Stimulated activated CD4-positive, alpha-beta T cell treated with anti-CD3 and anti-CD28 coated beads, Interleukin-4, amount 100 ng/mL, for 48 hours (primary cell): Measurements from ENCODE around the gene ATP6V0D1.
"Not testable (repeated sequence)": the region's sequence is repeated elsewhere in the genome, so short reads cannot be mapped to it uniquely, and the experiment has no call there.

Experiments
- DNase-seq, 2 donors: peaks; one replicate each; pipeline ENCODE4 v3.0.0-alpha.2; 2020; ENCODE audit warnings: low read depth in 2 of 2

Gene ATP6V0D1

DNA sequence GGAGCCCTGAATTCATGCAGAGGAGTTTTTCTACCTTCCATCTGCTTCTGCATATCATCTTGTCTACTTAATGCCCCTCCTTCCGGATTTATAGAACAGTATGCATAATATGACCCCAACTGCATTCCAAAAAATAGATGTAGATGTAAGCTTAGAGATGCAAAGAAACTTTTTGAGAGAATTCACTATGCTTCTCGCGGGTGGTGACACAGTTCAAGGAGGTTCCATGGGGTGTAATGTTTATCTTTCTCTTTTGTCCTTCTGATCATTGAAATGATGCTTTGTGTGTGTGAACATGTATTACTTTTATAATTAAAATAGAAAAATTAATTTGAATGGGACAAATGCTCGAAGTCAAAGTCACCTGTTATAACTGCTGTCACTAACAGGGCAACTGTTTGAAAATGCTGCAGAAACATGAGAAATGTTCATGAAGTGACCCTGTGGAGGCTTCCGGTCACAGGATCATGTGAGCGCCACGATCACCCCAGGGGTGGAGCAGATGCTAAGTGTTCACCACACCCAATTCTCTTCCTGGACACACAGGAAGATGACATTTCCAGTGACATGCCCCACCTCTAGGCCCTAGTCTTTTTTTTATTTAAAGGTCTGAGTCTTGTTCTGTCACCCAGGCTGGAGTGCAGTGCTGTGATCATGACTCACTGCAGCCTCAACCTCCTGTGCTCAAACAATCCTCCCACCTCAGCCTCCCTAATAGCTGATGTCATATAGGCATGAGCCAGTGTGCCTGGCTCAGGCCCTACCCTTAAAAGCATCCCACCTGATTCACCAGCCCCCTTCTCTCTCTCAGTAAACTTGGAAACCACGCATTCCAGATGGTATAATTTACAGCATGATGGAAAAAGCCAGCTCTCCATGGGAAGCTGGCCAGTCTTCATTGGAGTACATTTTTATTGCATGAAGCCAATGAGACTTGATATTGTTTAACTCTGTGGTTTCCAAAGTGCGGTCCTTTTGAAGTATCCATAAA, 23.4 kb upstream of the ATP6V0D1 start:
- DNase-seq, result no peak

DNA sequence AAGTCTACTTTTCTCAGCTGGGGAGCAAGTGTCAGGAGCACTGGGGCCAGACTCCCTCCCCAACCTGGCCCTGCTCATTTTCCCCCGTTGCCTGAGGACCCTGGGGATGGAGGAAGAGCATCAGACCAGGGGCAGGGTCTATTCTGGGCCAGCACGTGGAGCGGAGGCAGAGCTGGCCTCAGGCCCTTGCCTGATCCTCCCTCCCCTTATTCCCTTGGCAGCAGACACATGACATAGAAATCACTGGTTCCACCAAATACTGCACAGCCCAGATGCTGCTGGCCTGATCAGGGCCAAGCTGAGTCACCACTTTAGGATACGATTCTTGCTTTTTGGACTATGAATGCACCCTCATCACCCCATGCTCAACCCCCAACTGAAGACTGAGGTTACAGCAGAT, 18.1 kb upstream of the ATP6V0D1 start:
- no peak for DNase-seq

DNA sequence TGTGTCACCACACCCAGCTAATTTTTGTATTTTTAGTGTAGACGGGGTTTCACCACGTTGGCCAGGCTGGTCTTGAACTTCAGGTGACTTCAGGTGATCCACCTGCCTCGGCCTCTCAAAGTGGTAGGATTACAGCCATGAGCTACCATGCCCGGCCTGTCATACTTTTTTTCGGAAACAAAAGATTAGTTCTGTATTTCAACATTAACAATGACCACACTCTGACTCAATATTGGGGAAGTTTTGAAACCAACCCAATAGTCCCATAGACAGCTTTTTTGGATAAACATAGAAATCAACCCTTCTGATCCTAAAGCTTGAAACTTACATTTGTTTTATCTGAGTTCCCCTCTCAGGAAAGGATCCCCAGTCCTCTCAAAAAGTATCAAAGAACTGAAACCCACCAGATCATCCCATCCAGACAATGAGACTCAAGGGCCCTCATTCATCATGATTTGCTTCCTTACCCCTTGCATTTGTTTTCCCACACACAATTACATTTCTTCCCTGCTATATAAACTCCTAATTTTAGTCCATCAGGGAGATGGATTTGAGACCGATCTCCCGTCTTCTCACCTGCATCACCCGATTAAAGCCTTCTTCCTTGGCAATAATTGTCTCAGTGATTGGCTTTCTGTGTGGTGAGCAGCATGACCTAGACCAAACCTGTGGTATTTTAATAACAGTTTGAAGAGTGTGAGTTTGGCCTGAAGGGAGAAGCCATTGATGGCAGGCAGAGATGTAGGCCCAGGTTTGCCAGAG, 9.6 kb upstream of the ATP6V0D1 start:
- DNase-seq, result no peak

DNA sequence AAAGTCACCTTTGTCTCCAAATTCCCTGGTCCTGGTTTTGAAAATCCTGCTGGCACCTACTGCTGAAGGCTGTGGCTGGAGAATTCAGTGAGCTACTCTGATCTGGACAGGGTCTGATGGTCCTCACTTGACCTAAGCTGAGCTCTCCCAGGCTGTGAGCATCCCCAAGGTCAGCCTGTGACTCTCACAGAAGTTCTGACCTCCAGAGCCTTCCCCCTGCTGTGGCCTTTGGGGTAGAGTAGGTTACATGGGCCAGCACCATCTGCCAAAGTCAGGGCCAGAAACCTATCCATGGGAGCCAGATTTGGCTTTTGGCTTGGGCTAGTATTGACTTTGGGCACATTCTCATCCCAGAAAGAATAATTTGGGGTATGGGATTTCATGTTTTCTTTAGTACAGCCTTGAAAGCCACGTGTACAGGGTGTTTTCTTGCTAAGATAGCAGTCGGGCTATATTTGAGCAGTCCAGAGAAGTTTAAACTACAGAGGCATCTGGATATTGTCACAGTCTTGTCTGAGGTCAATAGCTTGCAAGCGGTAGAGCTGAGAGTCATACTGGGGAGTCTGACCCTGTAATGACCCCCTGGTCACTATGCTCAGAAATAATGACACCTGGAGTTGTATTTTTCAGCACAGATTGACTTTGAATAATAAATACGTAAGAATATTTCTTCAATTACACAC, 8.6 kb upstream of the ATP6V0D1 start:
- no peak for DNase-seq

DNA sequence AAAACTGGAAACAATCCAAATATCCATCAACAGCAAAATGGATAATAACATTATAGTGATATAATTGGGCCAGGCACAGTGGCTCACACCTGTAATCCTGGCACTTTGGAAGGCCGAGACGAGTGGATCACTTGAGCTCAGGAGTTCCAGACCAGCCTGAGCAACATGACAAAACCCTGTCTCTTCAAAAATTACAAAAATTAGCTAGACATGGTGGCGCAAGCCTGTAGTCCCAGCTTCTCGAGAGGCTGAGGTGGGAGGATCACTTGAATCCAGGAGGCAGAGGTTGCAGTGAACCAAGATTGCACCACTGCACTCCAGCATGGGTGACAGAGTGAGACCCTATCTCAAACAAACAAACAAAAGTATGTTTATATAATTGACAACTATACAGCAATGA, 6.6 kb upstream of the ATP6V0D1 start:
- DNase-seq, result not testable (repeated sequence)

DNA sequence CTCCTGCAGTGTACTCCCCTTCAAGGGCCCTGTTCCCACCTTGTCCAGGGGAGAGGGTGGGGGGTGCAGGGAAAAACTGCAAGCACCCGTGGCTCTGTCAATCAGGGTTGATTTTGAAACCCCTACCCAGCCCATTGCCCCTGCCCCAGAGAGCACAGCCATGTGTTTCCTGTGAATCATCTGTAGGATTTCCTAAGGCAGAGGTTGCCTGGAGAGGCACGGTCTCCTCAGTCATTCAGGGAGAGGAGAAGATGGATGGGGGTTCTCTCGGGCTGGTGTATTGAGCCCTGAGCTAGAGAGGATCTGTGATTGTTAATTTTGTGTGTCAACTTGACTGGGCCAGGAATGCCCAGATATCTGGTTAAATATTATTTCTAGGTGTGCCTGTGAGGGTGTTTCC, 5.8 kb upstream of the ATP6V0D1 start:
- DNase-seq, result no peak

DNA sequence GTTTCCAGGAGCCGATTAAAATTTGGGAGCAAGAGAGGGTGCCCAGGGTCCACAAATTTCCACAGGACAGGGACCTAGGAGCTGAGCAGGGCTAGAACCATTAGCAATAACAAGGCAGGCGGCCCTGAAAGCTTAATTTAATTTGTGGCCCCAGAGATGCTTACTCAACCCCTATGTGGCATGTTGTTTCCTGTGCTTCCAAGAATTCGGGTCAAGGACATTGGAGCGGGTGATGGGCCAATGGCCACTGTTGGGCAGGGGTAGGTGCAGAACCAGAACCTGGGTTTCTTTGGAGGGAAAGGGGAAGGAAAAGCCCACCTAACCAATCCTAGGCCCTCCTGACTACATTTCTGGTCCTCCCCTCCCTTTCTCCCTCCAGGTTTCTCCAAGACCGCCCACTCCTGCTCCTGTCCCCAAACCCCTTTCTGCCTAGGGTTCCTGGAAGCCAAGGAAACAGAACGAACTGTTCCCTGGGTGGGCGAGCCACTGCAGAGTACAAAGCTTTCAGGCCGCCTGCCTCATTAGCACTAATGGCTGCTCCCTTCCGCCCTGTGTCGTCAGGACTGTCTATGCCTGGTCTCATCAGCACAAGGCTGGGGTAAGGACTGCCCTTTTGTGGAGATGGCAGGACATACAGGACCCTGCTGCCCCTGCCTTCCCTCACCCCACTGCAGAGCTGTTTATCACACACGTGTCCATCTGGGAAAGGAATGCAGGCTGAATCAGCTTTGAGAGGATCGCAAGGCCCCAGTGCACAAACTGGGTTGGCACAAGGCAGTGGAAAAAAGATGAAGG, 3.0 kb upstream of the ATP6V0D1 start:
- no peak for DNase-seq

DNA sequence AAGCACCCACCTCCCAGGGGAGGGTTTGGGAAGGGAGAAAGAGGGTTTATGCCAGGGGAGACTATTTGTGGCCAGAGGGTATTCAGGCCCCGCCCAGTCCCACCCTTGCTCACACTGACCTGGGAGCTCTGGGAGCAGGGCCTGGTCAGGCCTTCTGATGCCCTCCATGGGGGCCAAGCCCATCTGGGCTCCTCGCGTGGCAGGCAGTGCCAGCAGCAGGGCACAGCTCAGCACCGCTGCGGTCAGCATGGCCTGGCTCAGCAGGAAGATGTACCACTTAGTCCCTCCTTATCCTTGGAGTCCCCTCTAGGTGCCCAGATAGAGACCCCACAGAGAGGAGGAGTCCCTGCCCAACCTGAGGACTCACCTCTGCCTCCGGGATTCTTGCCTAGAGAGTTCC, 2.2 kb upstream of the ATP6V0D1 start, which contains the start of gene AGRP:
Gene AGRP (minus strand): TSS at position 398 of the 400 bp plus-strand sequence. CDS start 149 bp downstream, at position 249.
- no peak for DNase-seq

DNA sequence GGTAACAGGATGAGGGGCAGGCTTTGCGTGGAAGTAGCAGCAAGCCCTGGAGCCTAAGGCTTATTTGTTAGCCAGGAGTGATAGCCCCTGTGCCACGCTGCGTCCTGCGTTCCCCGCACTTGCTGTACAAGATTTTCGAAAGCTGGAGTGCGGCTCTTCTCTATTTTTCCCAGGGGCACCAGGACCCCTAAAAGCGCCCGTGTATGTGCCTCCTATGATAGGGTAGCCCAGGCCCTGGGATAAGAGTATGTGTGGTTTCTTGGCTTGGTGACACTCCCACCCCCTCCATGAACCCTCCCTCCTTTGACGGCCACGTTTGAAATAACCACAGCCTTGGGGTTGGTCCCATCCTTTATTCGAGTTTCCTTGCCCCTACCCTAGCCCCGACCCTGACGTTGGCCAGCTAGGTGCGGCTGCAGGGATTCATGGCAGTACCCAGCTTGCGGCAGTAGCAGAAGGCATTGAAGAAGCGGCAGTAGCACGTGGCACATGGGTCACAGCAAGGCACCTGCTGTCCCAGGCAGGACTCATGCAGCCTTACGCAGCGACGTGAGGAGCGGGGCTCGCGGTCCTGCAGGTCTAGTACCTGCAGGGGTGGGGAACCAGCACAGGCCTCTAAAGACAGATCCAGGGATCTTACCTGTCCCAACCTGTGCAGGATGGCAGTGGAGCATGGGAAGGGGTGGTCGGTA, 1.4 kb upstream of the ATP6V0D1 start:
- no peak for DNase-seq

DNA sequence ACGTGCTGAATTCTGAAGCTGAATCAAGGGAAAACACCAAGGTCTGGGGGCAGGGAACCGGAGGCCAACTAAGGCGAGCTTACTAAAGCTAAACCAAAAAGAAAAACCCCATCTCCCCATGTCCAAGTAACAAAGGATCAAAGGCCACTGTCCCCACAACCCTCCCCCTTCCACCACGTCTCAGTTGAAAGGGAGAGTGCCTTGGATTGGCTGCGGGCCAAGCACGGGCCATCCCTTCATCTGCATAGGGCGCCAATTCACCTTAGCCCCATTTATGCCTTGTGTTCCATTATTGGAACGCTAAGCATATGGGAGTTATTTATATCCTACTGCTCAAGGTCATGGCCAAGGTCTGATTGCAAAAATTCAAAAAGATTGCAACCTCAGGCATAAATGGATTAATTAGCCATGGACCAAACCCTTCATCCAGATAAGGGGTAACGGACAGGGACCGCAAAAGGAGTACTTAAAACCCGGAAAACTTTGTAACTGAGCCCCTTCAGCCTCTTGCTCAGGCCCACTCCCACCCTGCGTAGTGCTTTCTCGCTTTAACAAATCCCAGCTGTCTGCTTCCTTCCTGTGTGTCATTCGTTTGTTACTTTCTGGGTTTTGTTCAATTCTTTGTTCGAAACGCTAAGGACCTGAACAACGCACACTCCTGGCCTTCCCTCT, 740 bp upstream of the ATP6V0D1 start:
- DNase-seq, result peak; percentile 43 to 45

DNA sequence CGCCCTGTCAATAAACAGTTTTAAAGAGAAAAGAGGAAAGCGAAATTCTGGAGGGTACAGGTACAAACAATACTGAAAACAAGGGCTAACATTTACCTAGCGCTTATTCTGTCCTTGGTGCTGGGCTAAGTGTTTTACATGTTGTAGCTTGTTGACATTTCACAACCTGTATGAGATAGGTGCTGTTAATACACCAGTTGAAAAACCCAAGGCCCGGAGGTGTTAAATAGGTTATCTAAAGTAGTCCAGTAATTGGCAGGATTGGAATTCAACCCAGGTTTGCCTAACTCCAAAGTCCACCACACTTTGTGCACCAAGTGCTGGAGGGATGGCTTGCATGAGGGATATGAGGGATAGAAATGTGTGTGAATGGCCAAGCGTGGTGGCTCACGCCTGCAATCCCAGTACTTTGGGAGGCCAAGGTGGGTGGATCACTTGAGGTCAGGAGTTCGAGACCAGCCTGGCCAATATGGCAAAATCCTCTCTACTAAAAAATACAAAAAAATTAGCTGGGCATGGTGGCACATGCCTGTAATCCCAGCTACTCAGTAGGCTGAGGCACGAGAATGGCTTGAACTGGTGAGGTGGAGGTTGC, 2.9 kb downstream of the ATP6V0D1 start:
- no peak for DNase-seq

DNA sequence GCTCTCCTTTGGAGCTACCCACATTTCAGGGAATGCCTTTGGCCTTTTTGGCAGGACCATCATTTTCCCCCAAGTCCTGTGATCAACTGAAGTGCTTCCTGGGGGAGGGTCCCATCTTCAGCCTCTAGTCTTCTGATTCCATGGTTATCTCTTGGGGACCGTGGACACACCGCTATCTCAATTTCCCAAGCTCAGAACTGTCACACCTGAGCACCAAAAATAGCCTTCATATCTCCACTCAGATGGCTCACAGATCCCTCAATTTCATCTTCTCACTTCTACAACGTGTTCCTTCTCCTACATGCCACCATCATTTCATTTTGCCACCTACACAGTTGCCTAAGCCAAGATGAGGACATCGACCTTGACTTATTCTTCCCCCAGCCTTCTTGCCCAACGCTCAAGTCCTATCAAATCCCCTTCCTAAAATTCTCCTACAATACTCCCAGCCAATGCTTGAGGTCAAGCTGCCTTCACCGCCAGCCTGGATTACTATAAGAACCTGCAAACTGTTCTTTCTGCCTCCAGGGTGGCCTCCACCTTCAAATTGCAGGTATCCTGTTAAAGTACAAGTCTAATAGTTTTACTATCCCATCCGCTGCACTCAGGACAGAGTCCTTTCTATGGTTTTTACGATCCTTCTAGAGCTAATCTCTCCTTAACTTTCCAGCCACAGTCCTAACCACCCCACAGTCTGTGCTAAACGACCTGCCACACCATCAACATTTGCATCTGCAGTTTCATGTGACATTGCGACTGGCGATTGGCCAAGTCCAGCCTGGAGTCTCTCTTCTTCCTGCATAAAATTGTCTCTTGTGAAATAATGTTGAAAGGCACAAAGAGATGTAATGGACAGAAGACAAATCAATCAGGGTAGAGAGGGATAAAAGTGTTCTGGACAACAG, 6.2 kb downstream of the ATP6V0D1 start:
- no peak for DNase-seq

DNA sequence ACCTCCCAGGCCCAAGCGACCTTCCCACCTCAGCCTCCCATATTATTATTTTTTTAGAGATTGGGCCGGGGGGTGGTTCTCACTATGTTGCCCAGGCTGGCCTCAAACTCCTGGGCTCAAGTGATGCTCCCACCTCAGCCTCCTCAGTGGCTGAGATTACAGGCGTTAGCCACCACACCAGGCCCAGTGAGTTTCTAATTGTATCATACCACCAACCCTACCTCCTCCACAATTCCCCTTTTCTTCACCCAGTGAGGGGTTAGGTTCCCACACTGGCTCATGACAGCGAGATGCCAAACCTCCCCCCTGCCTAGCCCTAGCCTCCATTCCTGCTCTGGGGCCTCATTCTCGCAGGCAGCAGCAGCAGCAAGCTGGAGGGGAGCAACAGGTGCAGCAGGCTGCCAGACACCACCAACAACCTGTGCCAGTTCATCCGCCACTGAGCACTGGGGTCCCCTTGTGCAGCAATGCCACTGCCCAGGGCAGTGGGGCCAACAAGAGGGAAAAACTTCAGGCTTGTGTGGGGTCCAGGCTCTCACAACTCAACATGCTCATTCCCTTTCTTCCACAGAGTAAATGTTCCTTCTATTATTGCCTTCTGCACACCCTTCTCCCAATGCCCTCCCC, 9.1 kb downstream of the ATP6V0D1 start:
- no peak for DNase-seq

DNA sequence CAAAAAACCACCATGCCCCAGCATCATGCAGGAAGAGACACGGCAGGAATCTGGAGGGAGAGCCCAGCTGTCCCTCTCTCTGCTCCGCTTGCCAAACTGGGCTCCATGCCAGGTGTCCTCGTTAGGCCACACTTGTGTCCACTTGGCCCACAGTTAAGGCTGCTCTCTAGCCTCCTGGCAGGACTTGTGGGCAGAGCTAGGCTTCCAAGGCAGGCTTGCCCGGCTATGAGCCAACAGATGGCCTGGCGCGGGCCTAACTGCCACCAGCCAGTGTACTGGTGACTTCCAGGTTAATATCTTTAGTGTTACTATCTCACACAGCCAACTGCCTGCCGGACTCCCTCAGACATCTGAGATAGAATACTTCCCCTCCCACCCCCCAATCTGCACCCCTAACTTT, 10.6 kb downstream of the ATP6V0D1 start:
- no peak for DNase-seq

DNA sequence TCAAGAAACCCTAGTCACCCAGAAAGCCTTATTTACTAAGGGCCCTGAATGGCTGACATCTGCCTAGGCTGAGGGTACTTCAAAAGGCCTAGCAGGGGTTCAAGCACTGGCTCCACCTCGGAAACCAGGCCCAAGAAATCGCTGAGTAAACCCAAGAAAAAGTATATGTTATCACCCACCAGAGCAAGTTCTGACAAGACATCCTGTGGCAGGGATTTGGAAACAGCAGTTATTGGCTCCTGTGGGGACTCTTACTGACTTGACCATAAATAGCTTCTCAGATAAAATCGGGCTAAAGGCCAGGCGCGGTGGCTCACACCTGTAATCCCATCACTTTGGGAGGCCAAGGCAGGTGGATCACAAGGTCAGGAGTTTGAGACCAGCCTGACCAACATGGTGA, 12.2 kb downstream of the ATP6V0D1 start:
- no peak for DNase-seq

DNA sequence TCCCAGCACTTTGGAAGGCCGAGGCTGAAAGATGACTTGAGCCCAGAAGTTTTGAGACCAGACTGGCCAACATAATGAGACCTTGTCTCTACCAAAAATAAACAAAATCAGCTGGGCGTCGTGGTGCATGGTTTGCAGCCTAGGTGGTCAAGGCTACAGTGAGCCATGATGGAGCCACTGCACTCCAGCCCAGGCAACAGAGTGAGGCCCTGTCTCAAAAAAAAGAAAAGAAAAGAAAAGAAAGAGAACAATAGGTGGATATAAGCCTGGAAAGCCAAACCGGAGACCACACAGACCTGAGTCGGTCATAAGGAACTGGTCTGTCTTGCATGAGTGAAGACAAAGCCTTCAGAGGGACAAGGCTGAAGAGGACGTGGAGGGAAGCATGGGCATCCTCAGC, 14.4 kb downstream of the ATP6V0D1 start:
- DNase-seq, result no peak

DNA sequence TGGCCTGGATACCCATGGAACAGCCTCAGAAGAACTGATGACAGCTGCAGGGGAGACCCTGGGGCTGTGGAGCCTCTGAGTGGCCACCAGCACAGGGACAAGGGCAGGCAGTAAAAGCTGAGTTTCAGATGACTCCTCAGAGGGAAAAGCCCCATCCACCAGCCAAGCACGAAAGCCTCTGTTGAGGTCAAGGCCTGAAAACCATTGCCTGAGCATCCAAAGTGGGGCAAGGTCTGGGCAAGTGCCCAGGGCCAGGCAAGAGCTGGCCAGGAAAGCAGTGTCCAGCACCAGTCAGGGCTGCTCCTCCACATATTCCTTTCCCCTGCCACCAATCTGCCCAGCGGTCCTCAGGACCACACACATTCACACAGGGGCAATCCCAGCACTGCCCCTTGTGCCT, 16.4 kb downstream of the ATP6V0D1 start:
- DNase-seq, result no peak

DNA sequence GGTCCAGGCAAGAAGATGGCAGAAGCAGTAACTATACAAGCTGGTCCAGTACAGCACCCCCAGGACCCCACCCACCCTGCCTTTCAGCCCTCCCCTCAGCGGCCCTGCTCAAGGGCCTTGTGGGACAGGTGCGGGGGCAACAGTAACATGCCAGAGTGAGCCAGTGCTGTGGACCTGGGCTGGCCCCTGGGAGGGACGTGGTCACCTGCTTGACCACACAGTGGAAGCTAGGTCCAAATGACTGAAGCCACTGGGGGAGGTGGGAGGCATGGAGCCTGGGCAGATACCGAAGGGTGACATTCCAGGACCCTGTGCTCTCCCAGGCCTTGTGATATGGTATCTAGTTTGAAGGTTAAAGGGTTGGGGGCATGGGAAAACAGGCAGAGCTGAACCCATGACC, 17.3 kb downstream of the ATP6V0D1 start:
- DNase-seq, result no peak
